ENCODE results near the gene NFYA.

- TF ChIP-seq CTCF (IDR thresholded peaks at IDR 0.05 in 2 of 3, conservative IDR thresholded peaks at IDR 0.05 in 1 of 3; ENCODE audit: insufficient read depth in 2 of 3, low read depth in 1 of 3, low read length in 3 of 3) (no peak), EP300 (IDR thresholded peaks at IDR 0.05; ENCODE audit: low read length) (no peak), SPI1 (IDR thresholded peaks at IDR 0.05; ENCODE audit: borderline replicate concordance, low read depth, low read length) (no peak), ZNF324 (CRISPR knock-in tag; IDR thresholded peaks at IDR 0.05) (no peak), JUN (IDR thresholded peaks at IDR 0.05; ENCODE audit: borderline replicate concordance, low read depth, low read length) (no peak), JUN (CRISPR knock-in tag; IDR thresholded peaks at IDR 0.05; ENCODE audit: borderline replicate concordance) (no peak), BHLHE40 (IDR thresholded peaks at IDR 0.05; ENCODE audit: low read length) (no peak), ZNF274 (IDR thresholded peaks at IDR 0.05; ENCODE audit: borderline replicate concordance, low read depth, low read length) (no peak)
Measured at GRCh38 chr6:41079080-41079479, 6.3 kb downstream of the NFYA start.

All from K562 (cell line).